CD4-positive, alpha-beta memory T cell (primary cell): ENCODE measurements around the gene LINGO4. TPM values are rescaled to one million over a fixed set of nuclear protein-coding genes. Genes with fewer than 3 reads are reported as not detected.
"Not testable (repeated sequence)": the region's sequence is repeated elsewhere in the genome, so short reads cannot be mapped to it uniquely, and the experiment has no call there.

ENCODE experiments used
- CTCF ChIA-PET: fragments of 350-600 bp; sonication (Branson Sonifier 250); formaldehyde crosslinking; loops from one replicate; lab custom pipeline; 2021; ENCODE audit warnings: inconsistent platforms; ENCODE audit not compliant: partially characterized antibody; lab: Charles Lee
- POLR2A ChIA-PET: fragments of 350-600 bp; sonication (Branson Sonifier 250); formaldehyde crosslinking; loops from one replicate; lab custom pipeline; 2021; ENCODE audit not compliant: partially characterized antibody; lab: Charles Lee
- DNase-seq, 5 donors: peaks; one replicate each; pipeline versions ENCODE4 v3.0.0 to v3.0.0-alpha.2; 2020 to 2022; ENCODE audit warnings: mixed read lengths in 1 of 5
- H3K27ac ChIP-seq: one replicate; pipeline ENCODE4 v1.7.0; 2013; ENCODE audit warnings: low read depth, low read length
- H3K27me3 ChIP-seq: 2 replicates; pipeline ENCODE4 v1.7.0; 2013; ENCODE audit warnings: mild to moderate bottlenecking, low read length, moderate library complexity; ENCODE audit not compliant: insufficient read depth
- H3K36me3 ChIP-seq: 2 replicates; pipeline ENCODE4 v1.7.0; 2013; ENCODE audit warnings: mild to moderate bottlenecking, low read length, moderate library complexity; ENCODE audit not compliant: insufficient read depth
- H3K4me1 ChIP-seq: 2 replicates; pipeline ENCODE4 v1.7.0; 2013; ENCODE audit warnings: mild to moderate bottlenecking, low read length, moderate library complexity; ENCODE audit not compliant: insufficient read depth
- H3K4me3 ChIP-seq, 2 donors: one replicate each; pipeline ENCODE4 v1.7.0; 2013; ENCODE audit warnings: low read length in 2 of 2, mild to moderate bottlenecking in 1 of 2
- H3K9me3 ChIP-seq, 2 donors: one replicate each; pipeline ENCODE4 v1.7.0; 2013; ENCODE audit warnings: low read length in 2 of 2, control low read depth in 1 of 2; ENCODE audit not compliant: control insufficient read depth in 1 of 2
- H3K27ac Mint-ChIP-seq, 7 donors: one replicate each; pipeline ENCODE4 v1.8.0; 2020 to 2021; ENCODE audit warnings: mixed read lengths in 7 of 7, mild to moderate bottlenecking in 6 of 7, inconsistent platforms in 3 of 7, moderate library complexity in 3 of 7
- H3K27me3 Mint-ChIP-seq, 2 donors: one replicate each; pipeline ENCODE4 v1.8.0; 2020 to 2021; ENCODE audit warnings: mixed read lengths in 2 of 2
- H3K36me3 Mint-ChIP-seq, 2 donors: one replicate each; pipeline ENCODE4 v1.8.0; 2020 to 2021; ENCODE audit warnings: mixed read lengths in 2 of 2, inconsistent platforms in 1 of 2, mild to moderate bottlenecking in 1 of 2
- H3K4me1 Mint-ChIP-seq, 4 donors: one replicate each; pipeline ENCODE4 v1.8.0; 2020 to 2021; ENCODE audit warnings: mixed read lengths in 4 of 4, mild to moderate bottlenecking in 1 of 4
- H3K4me3 Mint-ChIP-seq, 8 donors: one replicate each; pipeline ENCODE4 v1.8.0; 2020 to 2021; ENCODE audit warnings: mixed read lengths in 8 of 8, mild to moderate bottlenecking in 7 of 8, moderate library complexity in 6 of 8, inconsistent platforms in 3 of 8
- H3K9me3 Mint-ChIP-seq, 8 donors: one replicate each; pipeline ENCODE4 v1.8.0; 2020 to 2021; ENCODE audit warnings: mixed read lengths in 8 of 8, mild to moderate bottlenecking in 5 of 8, inconsistent platforms in 3 of 8, moderate library complexity in 1 of 8
- intact Hi-C: fragments of 100-400 bp; cut with micrococcal nuclease; formaldehyde crosslinking; loops from one replicate; pipeline ENCODE4 v1.15.1; 2023
- polyA plus RNA-seq, 2 donors: library from polyadenylated mRNA; unstranded; fragments of 300-500 nt; fragmentation: Illumina TruSeq; gene quantifications; one replicate each; pipeline ENCODE4 v1.2.3, GENCODE V29; 2021
- total RNA-seq, 2 experiments: library from RNA; stranded (reverse); gene quantifications; one replicate each; pipeline ENCODE4 v1.2.3, GENCODE V29; 2021

LINGO4 gene
- total and polyA plus RNA-seq, 4 experiments from 2014 or later: 0.20 to 0.52 (median 0.36) TPM; not detected in 1

DNA sequence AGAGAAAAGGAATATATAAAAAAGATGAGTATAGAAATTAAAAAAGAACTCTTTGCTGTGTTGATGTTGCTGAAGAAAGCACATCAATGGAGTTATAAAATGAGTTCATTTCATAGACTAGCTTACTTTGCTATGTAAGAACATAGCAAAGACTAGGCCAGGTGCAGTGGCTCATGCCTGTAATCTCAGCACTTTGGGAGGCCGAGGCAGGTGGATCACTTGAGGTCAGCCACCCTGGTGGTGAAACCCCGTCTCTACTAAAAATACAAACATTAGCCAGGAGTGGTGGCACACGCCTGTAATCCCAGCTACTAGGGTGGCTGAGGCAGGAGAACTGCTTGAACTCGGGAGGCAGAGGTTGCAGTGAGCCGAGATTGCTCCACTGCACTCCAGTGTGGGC, 23.2 kb downstream of the LINGO4 start:
- Mint-ChIP-seq H3K36me3 (peaks cover 28 to 35% of the 10 kb centered on the region in 2 donors), H3K27ac (peak overlapping the region in 1 of 7 donors; percentile 25)
- POLR2A ChIA-PET, H3K4me3 ChIP-seq, H3K27ac ChIP-seq, H3K4me1 ChIP-seq, H3K27me3 ChIP-seq, H3K4me3 Mint-ChIP-seq, DNase-seq, H3K27me3 Mint-ChIP-seq, CTCF ChIA-PET, H3K4me1 Mint-ChIP-seq, H3K9me3 ChIP-seq, intact Hi-C loops, H3K9me3 Mint-ChIP-seq: not testable (repeated sequence)
- H3K36me3 ChIP-seq: peaks cover 26% of the 10 kb centered on the region

DNA sequence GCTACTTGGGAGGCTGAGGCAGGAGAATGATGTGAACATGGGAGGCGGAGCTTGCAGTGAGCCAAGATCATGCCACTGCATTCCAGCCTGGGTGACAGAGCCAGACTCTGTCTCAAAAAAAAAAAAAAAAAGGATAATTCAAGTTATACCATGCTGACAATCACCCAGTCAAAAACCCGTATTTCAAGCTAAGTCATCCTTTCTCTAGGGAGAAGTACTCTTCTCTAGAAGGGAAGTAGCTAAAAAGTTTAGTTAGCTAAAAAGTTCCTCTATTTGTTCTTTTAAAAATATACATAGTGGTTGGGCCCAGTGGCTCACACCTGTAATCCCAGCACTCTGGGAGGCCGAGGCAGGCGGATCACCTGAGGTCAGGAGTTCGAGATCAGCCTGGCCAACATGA, 24.5 kb downstream of the LINGO4 start:
- H3K4me1 Mint-ChIP-seq, H3K27me3 ChIP-seq, H3K9me3 ChIP-seq, DNase-seq, H3K4me3 ChIP-seq, H3K27me3 Mint-ChIP-seq, H3K4me1 ChIP-seq, intact Hi-C loops, H3K27ac Mint-ChIP-seq, H3K9me3 Mint-ChIP-seq, H3K27ac ChIP-seq, H3K4me3 Mint-ChIP-seq, POLR2A ChIA-PET: not testable (repeated sequence)
- CTCF ChIA-PET: interaction anchor here (1.8 kb wide), 1 partner anchor 9 kb away, joined by 5 read pairs; the partner anchor contains the start of gene TDRKH
- peaks cover 36 to 48% of the 10 kb centered on the region in 2 donors for H3K36me3 Mint-ChIP-seq
- H3K36me3 ChIP-seq: peaks cover 37% of the 10 kb centered on the region

DNA sequence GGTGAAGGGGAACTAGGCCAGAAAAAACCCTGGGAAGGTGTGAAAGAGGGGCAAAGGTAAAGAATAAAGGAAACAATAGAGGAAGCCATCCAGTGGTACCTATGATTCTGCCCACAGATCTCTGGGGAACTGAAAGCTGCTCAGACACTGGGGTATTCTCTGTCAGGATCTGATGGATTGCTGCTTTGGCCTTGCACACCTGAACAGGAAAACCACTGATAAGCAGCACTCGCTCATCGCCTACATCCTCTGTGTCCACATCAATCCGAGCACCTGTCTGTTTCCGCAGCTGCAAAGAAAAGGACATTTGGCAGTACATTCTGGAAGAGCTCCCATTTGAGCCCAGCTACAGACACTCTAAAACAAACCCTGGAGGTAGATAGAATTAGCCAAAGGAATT, 25.4 kb downstream of the LINGO4 start:
- no peaks in the 10 kb centered on the region for H3K9me3 Mint-ChIP-seq
- H3K36me3 Mint-ChIP-seq: peaks cover 43 to 57% of the 10 kb centered on the region in 2 donors
- Histone ChIP-seq H3K9me3 (no peaks in the 10 kb centered on the region), H3K27ac (no peak overlapping the region), H3K4me3 (no peak overlapping the region), H3K27me3 (no peaks in the 10 kb centered on the region), H3K4me1 (peaks cover 5% of the 10 kb centered on the region), H3K36me3 (peaks cover 46% of the 10 kb centered on the region)
- peak overlapping the region in 1 of 7 donors; percentile 70 for H3K27ac Mint-ChIP-seq
- H3K4me3 Mint-ChIP-seq: no peak overlapping the region
- DNase-seq: no peak
- no peaks in the 10 kb centered on the region for H3K27me3 Mint-ChIP-seq
- ChIA-PET POLR2A (no interaction called here), CTCF (interaction anchor here (1.8 kb wide), 1 partner anchor 10 kb away, joined by 5 read pairs; the partner anchor contains the start of gene TDRKH)
- intact Hi-C loops: no loop called here
- H3K4me1 Mint-ChIP-seq: no peaks in the 10 kb centered on the region

DNA sequence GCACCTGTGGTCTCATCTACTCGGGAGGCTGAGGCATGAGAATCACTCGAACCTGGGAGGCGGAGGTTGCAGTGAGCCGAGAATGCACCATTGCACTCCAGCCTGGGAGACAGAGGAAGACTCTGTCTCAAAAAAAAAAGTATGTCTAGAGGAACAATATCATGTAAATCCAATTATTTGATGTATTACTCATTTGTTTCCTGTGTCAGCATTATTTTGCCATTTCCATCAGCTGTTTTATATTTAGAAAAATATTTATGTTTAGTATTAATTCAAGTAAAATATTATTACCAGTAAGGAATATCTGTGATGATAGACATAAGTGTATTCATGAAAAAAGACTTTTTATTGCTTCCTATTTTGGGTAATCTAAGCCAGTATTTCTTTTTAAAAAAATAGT, 27.9 kb downstream of the LINGO4 start:
- H3K4me3 ChIP-seq: no peak overlapping the region
- POLR2A ChIA-PET: interaction anchor here (1.2 kb wide), 1 partner anchor 14 kb away, joined by 4 read pairs; the partner anchor contains the start of gene MRPL9
- no peaks in the 10 kb centered on the region for H3K4me1 ChIP-seq
- no peak for DNase-seq
- no peaks in the 10 kb centered on the region for H3K9me3 Mint-ChIP-seq
- intact Hi-C loops: no loop called here
- H3K27ac ChIP-seq: no peak overlapping the region
- H3K27me3 Mint-ChIP-seq: no peaks in the 10 kb centered on the region
- H3K4me1 Mint-ChIP-seq: no peaks in the 10 kb centered on the region
- CTCF ChIA-PET: no interaction called here
- peaks cover 52 to 73% of the 10 kb centered on the region in 2 donors for H3K36me3 Mint-ChIP-seq
- no peak overlapping the region for H3K27ac Mint-ChIP-seq
- H3K27me3 ChIP-seq: no peaks in the 10 kb centered on the region
- H3K9me3 ChIP-seq: no peaks in the 10 kb centered on the region
- peaks cover 56% of the 10 kb centered on the region for H3K36me3 ChIP-seq
- no peak overlapping the region for H3K4me3 Mint-ChIP-seq

DNA sequence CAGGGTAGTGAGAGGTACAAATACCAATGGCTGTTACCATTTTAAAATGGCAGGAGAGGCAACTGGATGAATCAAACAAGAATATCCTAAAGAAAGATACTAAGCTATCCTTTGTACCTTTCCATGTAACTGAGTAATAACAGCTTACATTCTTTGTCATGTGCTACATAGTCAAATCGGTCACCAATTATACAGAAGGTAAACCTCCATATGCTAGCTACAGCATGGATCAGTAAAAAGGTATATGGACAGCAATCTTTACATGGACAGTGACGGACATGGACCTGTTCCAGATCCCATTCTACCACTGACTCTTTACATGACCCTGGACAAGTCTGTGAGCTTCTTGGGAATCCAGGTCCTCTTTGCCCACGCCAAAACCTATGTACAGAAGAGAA, 28.6 kb downstream of the LINGO4 start:
- Mint-ChIP-seq H3K4me3 (no peak overlapping the region), H3K4me1 (no peaks in the 10 kb centered on the region), H3K27ac (no peak overlapping the region), H3K27me3 (no peaks in the 10 kb centered on the region), H3K9me3 (no peaks in the 10 kb centered on the region), H3K36me3 (peaks cover 52 to 68% of the 10 kb centered on the region in 2 donors)
- Histone ChIP-seq H3K27ac (no peak overlapping the region), H3K4me3 (no peak overlapping the region), H3K9me3 (no peaks in the 10 kb centered on the region), H3K36me3 (peaks cover 56% of the 10 kb centered on the region), H3K27me3 (no peaks in the 10 kb centered on the region), H3K4me1 (no peaks in the 10 kb centered on the region)
- intact Hi-C loops: no loop called here
- ChIA-PET POLR2A (interaction anchor here (1.2 kb wide), 1 partner anchor 13 kb away, joined by 4 read pairs; the partner anchor contains the start of gene MRPL9), CTCF (interaction anchor here (0.8 kb wide), 1 partner anchor 58 kb away, joined by 3 read pairs; no protein-coding TSS in a partner anchor)
- no peak for DNase-seq

DNA sequence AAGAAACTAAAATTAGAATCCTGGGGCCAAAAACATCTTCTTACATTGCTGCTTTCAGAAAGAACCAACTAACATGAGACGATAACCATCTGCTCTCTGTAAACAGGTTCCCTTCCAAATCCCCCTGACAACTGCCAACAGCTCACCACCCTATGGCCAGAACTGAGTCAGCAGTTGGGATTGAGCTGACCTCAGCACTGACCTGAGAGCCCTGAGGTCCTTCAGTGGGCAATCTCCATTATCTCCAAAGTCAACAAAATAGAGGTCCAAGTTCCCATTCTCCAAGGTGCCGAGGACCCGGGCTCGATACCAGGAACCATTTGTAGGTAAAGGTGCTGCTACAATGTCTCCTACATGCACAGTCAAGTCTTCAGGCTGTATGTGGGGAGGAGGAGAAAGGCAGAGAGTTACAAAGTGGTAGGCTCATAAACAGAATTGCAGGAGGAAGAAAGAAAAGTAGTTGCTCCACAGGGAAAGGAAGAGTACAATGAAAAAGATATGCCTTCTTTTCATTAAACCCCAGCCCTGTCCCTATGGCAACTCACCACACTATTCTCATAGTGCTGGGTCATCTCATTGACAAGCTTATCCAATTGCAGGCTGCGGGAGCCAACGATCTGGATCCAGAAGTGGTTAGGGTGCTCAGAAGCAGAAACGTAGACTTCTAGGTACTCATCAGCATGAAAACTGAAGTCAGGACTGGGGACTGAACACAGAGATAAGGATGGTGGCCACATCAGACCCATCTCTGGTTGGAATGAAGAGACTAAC, 29.1 kb downstream of the LINGO4 start:
- ChIA-PET POLR2A (interaction anchor here (0.7 to 1.2 kb wide), 3 partner anchors 13 to 16 kb away, joined by 3 to 4 read pairs (median 3); partner anchors contain the start of gene MRPL9), CTCF (interaction anchor here (0.8 to 1.4 kb wide), 2 partner anchors 59 to 60 kb away, joined by 3 to 4 read pairs; no protein-coding TSS in a partner anchor)
- Mint-ChIP-seq H3K36me3 (peaks cover 48 to 66% of the 10 kb centered on the region in 2 donors), H3K9me3 (no peaks in the 10 kb centered on the region), H3K4me1 (no peaks in the 10 kb centered on the region), H3K27me3 (no peaks in the 10 kb centered on the region), H3K27ac (peak overlapping the region in 1 of 7 donors; percentile 73), H3K4me3 (no peak overlapping the region)
- no peak overlapping the region for H3K27ac ChIP-seq
- no peak for DNase-seq
- H3K4me1 ChIP-seq: no peaks in the 10 kb centered on the region
- no peaks in the 10 kb centered on the region for H3K27me3 ChIP-seq
- no peak overlapping the region for H3K4me3 ChIP-seq
- H3K36me3 ChIP-seq: peaks cover 56% of the 10 kb centered on the region
- intact Hi-C loops: no loop called here
- no peaks in the 10 kb centered on the region for H3K9me3 ChIP-seq

DNA sequence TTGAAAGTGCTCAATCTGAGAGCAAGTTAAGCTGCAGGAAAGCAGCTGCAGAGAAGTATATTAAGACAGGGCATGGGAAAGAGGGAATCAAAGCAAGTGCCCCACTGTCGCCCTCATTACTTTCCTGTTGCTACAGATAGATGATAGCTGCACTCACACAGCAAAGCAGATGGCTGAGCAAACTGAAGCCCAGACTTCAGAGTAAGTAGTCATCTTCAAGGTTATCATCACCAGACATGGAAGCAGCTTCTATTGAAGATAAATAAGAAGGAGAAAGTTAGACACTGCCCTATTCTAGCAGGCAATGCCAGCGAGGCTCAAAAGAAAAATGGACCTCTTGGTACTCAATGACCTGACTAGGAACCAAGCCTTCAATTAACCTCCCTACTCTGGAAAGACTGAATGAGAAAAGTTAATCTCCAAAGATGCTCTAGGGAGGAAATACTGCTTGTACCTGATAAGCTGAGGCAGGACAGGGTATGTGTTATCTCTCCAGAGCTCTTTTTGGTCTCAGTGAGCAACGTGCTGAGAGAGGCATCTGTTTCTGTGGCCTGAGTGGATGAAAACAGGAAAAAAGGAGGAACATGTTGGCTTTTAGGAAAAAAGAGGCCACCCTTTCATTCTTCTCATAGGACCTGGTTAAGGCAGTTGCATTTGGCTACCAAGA, 30.8 kb downstream of the LINGO4 start:
- no peak for DNase-seq
- H3K4me1 Mint-ChIP-seq: no peaks in the 10 kb centered on the region
- Histone ChIP-seq H3K36me3 (peaks cover 46% of the 10 kb centered on the region), H3K4me1 (no peaks in the 10 kb centered on the region), H3K4me3 (no peak overlapping the region), H3K9me3 (no peaks in the 10 kb centered on the region), H3K27ac (no peak overlapping the region), H3K27me3 (no peaks in the 10 kb centered on the region)
- intact Hi-C loops: no loop called here
- POLR2A ChIA-PET: interaction anchor here (1.0 kb wide), 2 partner anchors 15 to 59 kb away, joined by 3 to 4 read pairs; partner anchors contain the start of gene TDRKH
- H3K4me3 Mint-ChIP-seq: no peak overlapping the region
- peaks cover 38 to 59% of the 10 kb centered on the region in 2 donors for H3K36me3 Mint-ChIP-seq
- H3K27ac Mint-ChIP-seq: peak overlapping the region in 2 of 7 donors; percentile 10 to 14
- H3K9me3 Mint-ChIP-seq: no peaks in the 10 kb centered on the region
- no peaks in the 10 kb centered on the region for H3K27me3 Mint-ChIP-seq
- CTCF ChIA-PET: interaction anchor here (1.4 kb wide), 1 partner anchor 62 kb away, joined by 4 read pairs; no protein-coding TSS in a partner anchor
